ENCODE results near the gene CYSRT1.

Gene CYSRT1

DNA sequence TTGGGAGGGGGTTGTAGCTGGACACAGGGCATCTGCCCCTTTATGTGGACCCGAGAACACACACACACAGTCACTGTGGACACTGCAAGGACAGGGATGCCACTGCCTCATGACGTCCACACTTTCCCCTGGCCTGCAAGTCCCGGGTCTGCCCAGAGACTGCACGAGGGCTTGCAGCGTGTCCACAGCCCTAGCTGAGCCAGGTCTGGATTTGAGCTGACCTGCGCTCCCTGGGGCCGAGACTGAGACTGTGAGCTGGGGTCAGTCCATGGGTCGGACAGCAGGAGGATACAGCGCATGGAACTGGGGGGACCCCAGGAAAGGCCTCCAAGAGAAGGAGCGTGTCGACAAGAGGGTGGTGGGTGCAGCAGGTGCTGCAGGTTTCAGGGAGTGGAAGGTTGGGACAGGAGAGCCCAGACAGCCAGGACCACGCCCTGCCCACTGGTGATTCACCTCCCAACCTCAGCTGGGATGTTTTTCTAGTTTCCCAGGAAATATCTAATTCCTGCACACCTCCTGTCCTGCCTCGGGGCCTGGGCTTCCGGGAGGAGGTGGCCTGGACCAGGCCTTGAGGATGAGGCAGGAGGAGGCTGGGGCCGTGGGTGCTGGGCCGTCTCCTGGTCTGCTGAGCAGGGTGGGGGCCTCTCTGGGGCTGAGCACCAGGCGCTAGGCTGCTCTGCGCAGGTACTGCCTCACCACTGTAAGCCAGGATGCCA, 1.5 kb downstream of the CYSRT1 start:
- no peak for DNase-seq (ENCODE audit: low read depth in 2 of 2)

DNA sequence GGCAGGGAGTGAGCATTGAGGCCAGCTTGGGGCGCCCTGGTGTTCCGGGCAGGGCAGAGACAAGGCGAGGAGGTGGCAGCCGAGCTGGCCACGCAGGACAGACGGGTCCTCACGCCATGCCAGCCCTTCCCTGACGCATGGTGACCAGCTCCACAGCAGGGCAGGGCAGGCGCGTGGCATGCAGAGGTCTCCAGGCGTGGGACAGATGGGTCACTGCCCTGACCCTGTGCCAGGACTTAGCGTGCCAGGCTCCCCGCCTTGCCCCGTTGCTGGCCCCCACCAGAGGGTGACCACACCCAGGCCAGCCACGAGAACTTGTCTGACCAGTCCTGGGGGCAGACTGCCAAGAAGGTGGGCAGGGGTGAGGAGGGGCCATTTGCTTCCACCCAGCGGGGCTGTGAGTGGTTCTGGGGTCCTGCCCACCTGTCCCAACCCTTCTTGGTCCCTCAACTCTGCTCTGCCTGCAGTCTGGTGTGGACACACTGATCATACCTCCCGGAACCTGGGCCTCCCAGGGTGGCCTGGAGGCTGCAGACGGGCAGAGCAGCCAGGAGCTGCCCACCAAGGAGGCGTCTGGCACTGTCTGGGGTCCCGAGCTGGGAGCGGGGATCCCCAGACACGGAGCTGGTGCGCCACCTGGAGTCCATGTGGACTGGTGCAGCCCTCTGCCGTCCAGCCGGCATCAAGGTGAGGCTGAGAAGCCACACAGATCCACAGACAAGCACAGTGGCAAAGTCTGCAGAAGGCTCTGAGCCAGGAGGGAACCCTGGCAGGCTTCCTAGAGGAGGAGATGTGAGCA, 2.3 kb downstream of the CYSRT1 start, which contains the start of gene RNF224:
Gene RNF224, plus strand, starts transcription at position 449 of the 799 bp plus-strand sequence. CDS start 834 bp downstream, outside the sequence.
- peak; percentile 48 to 80 for DNase-seq (ENCODE audit: low read depth in 2 of 2)

DNA sequence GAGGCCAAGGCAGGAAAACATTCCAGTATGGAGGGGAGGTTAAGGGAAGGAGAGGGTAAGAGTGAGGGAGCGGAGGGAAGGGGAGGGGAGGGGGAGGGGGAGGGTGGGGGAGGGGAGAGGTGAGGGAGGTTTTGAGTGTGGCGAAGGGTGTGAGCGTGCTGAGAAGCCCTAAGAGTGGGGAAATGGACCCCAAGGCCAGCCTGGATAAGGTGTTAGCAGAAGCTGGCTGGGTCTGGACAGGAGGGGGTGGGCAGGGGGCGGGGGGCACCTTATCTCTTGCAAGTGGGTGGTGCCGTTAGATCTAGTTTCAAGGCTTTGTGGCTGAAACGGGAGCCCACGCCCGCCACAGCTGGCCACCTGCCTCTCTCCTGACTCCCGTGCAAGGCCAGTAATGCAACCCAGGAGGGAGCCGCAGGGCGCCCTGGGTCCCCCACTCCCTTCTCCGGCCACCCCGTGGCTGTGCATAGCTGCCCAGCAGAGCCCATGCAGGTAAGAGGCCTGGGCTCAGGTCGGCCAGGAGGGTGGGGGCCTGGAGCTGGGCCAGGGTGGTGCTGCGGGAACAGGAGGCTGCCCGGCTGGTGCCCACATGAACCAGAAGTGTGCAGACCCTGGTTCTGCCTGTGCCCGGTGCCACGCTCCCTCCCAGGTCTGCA, 3.0 kb downstream of the CYSRT1 start:
- no peak for DNase-seq (ENCODE audit: low read depth in 2 of 2)

DNA sequence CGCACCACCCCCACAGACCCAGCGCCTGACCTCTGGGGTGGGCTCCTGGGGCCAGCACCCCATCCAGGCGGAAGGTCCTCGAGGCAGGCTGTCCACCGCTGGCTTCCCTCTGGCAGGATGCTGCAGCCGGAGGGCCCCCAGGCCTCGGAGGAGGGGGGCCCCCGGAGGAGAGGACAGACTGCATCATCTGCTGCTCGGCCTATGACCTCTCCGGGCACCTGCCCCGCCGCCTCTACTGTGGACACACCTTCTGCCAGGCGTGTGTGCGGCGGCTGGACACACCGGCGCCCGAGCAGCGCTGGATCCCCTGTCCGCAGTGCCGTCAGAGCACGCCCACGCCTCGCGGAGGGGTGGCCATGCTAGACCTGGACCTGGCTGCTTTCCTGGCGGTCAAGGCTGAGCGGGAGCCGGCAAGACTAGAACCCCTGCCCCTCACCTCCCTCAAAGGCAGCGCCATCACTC, 3.6 kb downstream of the CYSRT1 start:
- DNase-seq (ENCODE audit: low read depth in 2 of 2), result no peak

DNA sequence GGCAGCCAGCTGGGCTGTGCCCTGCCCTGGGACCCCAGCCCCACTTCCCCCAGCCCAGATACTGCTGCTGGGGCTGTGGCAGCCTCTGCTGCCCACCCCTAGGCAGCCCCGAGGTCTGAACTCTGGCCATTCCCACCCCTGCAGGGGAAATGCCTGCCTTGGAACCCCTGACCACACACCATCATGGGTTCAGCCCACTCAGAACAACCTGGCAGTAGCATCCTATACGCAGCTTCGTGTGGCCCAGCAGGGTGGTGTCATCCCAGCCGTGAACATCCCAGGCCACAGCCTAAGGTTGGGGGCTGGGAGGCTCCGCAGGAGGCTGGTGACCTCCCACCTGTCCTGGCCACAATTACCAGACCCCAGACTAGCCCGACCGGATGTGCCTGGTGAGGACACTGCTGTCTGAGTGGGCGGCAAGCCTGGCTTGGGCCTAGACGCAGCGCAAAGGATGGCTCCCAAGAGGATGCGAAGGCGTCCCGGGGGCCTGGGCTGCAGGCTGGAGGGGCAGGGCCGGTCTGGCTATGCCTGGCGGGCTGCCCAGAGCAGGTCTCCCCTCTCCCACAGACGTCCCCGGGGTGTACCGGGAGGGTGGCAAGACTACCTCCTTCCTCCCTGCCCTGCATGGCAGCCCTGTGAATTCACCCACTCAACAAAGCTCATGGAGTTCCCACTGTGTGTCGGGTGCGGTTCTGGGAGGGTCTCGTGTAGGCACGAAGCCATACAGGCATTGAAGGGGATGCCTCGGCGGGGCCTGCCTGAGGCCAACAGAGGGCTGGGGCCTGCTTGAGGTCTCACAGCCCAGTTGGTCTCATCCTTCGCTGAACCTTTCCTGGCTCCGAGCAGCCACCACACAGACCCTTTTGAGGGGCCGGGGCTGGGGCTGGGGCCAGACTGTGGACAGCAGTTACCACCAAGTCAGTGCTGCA, 4.3 kb downstream of the CYSRT1 start:
- no peak for DNase-seq (ENCODE audit: low read depth in 2 of 2)

DNA sequence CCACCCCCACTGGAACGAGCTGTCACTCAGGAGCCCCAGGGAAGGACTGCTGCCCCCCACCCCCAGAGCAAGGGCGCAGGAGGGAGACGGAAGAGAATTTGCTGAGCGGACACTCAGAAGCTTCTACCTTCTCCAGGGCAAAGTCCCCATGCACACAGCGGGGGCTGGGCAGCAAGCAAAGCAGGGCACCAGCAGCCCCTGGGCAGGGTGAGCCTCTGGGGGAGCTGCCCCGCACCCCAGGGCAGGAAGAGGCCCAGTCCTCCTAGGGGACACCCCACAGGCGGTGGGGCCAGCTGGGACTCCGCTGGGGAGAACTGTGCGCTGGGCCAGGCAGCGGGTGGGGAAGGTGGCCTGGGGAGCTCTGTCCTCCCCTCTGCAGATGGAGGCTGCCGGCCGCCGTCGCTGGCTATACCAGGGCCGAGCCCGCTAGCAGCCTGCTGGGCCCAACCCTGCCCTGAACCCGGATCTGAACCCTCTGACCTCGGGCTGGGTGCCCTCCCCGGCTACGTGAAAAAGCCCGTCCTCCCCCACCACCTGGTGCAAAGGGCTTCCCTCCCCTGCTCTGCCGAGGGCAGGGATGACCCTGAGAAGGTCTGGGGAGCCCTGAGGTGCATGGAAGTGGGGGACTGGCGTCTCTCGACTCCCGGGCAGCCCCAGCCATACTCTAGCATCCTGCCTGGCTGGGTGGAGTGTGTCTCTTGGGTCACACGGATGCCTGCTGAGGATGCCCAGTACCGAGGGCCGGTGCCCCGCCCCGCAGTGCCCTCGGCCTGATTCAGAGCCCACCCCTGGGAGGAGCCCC, 5.1 kb downstream of the CYSRT1 start:
- DNase-seq (ENCODE audit: low read depth in 2 of 2), result no peak

DNA sequence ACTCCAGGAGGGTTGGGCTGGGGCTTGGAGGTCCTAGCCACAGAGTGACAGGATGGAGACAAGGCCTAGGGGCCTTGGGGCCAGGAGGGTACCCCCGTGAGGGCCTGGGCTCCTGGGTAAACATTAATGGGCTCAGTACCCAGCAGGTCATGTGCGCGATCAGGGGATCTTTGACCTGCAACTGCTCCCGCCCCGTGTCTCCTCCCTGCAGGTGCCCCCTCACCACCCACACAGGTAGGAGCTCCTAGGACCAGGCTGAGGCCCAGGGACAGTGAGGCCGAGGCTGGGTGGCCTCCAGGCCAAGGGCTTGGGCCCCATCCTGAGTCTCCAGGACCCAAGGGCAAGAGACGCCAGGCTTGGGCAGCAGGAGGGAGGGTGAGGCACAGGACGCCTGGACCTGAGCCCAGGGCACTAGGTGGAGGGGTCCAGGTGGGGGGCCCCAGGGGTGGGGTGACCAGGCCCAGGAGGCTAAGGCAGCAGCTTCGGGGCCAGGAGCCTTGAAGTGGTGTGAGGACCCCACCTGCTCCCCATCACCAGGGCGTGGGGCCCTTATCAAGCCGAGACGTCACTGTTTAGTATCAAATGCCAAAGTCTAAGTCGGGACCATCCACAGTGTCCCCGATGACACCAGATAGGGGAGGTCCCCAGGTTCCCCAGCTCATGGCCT, 5.9 kb downstream of the CYSRT1 start, which contains the start of gene SLC34A3:
Gene SLC34A3, plus strand, starts transcription at position 197 of the 667 bp plus-strand sequence. CDS start 802 bp downstream, outside the sequence.
- no peak for DNase-seq (ENCODE audit: low read depth in 2 of 2)

DNA sequence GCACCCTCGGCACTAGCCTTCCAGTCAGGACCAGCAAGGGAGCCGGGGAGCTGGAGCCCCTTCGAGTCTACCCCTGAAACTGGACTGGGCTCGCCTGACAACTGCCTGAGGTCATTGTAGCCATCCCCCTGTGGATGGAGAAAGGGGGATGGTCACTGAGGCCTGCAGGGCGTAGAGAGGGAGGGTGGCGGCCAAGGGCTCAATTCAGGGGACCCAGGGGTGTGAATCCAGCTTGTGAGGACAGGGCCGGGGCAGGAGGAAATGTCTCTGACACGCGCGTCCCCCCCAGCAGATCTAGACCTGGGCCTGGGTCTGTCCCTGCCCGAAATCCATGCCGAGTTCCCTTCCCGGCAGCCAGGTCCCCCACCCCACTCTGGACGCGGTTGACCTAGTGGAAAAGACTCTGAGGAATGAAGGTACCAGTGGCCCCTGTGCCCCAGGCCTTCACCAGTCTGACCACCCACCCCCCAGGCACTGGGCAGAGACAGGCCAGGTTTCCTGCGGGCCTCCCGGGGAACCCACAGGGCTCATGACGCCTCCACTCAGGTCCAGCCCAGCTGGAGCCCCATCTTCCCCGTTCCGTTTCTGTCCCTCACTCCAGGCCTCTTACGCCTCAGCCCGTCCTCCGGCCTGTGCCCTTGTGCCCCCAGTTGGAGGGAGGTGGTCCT, 6.5 kb downstream of the CYSRT1 start:
- no peak for DNase-seq (ENCODE audit: low read depth in 2 of 2)

DNA sequence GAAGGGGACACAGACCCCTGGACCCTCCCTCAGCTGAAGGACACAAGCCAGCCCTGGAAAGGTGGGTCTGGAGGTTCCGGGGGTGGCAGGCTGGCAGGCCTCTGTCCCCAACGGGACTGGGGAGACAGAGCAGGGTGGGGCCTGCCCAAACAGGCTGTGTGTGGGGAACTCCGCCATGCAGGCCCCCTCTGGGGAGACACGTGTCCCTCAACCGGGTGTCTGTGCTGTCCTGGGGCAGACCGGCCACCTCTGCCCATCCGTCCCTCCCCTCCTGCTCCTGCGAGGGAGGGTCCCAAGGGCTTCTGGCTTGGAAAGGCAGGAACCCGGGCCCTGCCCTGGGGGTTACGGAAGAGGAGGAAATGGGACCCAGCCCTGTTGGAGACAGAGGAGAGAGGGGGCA, 7.1 kb downstream of the CYSRT1 start:
- DNase-seq (ENCODE audit: low read depth in 2 of 2), result no peak

DNA sequence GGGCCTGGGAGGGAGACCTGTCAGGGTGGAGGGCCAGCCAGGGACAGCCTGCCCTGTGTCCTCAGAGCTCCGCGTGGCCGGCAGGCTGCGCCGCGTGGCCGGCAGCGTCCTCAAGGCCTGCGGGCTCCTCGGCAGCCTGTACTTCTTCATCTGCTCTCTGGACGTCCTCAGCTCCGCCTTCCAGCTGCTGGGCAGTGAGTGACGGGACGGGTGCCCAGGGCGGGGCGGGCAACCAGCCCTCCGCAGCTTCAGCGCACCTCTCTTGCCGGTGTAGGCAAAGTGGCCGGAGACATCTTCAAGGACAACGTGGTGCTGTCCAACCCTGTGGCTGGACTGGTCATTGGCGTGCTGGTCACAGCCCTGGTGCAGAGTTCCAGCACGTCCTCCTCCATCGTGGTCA, 7.5 kb downstream of the CYSRT1 start:
- no peak for DNase-seq (ENCODE audit: low read depth in 2 of 2)

DNA sequence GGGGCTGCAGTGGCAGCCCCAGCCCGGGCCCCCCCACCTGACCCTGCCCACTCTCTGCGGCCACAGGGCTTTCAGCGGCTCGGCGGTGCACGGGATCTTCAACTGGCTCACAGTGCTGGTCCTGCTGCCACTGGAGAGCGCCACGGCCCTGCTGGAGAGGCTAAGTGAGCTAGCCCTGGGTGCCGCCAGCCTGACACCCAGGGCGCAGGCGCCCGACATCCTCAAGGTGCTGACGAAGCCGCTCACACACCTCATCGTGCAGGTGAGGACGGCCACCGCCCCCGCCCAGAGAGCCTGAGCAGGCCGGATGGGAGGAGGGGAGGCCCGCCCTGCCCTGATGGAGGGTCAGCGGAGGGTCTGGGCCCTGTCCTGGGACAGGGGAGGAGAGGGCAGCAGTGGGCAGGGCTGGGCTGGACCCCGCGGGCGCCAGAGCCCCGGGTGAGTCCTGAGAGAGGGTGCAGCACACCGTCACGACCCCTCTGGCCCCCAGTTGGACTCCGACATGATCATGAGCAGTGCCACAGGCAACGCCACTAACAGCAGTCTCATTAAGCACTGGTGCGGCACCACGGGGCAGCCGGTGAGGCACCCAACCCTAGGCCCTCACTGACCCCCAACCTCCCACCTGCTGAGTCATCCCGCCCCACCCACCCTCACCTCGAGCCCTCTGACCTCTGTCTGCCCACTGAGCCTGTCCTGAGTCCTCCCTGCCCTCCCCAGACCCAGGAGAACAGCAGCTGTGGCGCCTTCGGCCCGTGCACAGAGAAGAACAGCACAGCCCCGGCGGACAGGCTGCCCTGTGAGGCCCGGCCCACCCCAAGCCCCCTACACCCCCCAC, 8.4 kb downstream of the CYSRT1 start:
- DNase-seq (ENCODE audit: low read depth in 2 of 2), result no peak

DNA sequence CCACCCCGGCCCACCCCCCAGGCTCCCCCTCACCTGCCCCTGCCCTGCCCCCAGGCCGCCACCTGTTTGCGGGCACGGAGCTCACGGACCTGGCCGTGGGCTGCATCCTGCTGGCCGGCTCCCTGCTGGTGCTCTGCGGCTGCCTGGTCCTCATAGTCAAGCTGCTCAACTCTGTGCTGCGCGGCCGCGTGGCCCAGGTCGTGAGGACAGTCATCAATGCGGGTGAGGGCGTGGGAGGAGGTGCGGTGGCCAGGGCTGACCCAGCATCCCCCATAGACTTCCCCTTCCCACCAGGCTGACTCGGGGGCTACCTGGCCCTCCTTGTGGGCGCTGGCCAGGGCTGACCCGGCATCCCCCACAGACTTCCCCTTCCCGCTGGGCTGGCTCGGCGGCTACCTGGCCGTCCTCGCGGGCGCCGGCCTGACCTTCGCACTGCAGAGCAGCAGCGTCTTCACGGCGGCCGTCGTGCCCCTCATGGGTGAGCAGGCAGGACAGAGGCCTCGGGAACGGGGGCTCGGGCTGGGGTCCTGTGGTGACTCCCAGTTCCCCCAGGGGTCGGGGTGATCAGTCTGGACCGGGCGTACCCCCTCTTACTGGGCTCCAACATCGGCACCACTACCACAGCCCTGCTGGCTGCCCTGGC, 9.2 kb downstream of the CYSRT1 start:
- no peak for DNase-seq (ENCODE audit: low read depth in 2 of 2)

DNA sequence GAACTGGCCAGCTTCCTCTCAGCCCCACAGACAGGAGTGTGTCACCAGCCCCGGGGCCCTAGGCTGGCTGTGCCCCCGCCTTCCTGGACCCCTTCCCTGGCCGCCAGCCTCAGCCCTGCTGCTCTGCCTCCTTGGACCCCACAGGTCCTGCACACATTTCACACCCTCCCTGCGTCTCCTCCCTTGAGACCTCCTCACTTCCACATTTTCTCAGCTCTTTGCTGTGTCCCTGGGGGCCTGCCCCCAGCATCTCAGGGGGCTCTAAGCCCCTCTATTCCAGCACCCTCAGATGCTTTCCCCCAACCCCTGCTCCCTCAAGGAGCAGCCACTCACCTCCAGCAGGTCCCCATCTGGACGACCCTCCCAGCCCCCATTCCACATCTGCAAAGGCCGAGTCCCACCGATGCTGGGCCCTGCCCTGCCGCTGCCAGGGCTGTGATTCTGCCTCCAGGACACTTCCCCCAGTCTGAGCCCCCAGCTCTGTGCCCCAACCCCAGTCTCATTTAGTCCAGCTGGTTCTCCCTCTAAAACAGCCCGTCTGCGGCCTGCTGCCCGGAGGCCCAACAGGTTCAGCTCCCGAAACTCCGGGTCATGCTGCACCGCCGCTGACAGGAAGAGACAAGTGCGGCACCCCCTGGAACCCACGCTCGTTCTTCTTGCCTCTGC, 9.9 kb downstream of the CYSRT1 start:
- no peak for DNase-seq (ENCODE audit: low read depth in 2 of 2)

DNA sequence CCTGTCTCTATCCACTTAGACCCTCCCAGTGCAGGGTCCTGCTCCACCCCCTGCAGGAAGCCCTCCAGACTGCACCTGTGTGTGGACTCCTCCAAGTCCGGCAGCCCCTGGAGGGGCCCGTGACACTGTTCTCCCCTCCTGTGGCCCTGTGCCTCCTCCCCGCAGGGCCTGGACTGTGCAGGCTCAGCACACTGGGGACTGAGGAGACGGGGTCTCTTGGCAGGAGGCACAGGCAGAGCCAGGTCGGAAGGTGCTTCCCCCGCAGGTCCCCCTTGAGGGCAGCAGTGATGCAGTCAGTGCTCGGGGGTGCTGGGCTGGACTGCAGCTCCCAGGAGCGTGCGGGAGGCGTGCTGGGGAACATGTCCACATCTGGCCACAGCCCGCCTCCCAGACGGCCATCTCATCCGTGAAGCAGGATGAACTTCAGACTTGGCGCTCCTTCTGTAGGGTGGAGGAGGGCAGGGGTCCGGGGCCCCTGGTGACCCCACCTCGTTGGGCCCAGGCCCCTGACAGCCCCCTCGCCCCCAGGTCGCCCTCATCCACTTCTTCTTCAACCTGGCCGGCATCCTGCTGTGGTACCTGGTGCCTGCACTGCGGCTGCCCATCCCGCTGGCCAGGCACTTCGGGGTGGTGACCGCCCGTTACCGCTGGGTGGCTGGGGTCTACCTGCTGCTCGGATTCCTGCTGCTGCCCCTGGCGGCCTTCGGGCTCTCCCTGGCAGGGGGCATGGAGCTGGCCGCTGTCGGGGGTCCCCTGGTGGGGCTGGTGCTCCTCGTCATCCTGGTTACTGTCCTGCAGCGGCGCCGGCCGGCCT, 10.7 kb downstream of the CYSRT1 start:
- DNase-seq (ENCODE audit: low read depth in 2 of 2), result no peak

DNA sequence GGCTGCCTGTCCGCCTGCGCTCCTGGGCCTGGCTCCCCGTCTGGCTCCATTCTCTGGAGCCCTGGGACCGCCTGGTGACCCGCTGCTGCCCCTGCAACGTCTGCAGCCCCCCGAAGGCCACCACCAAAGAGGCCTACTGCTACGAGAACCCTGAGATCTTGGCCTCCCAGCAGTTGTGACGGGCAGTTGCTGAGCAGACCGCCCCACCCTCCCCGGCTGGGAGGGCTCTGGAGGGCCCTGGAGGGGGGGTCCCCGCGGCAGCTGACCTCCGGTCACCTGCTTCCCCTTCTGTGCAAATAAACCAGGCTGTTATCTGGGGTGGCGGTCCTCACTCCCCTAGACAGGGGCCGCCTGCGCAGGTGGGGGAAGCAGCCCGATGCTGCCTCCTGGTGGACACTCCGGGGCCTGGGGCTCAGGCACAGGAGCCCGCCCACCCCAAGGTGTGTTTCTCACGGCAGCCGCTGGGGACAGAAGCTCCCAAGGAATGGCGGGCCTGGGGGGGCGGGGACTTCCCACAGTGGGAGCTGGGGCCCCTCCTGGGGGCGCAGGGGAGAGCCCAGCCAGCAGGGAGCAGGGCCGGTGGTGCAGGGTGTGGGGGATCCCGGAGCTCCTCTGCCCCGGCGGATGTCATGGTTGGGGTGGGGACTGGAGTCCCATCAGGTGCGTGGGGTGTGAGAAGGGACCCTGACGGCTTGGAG, 11.4 kb downstream of the CYSRT1 start:
- DNase-seq (ENCODE audit: low read depth in 2 of 2), result peak; percentile 79 to 93

DNA sequence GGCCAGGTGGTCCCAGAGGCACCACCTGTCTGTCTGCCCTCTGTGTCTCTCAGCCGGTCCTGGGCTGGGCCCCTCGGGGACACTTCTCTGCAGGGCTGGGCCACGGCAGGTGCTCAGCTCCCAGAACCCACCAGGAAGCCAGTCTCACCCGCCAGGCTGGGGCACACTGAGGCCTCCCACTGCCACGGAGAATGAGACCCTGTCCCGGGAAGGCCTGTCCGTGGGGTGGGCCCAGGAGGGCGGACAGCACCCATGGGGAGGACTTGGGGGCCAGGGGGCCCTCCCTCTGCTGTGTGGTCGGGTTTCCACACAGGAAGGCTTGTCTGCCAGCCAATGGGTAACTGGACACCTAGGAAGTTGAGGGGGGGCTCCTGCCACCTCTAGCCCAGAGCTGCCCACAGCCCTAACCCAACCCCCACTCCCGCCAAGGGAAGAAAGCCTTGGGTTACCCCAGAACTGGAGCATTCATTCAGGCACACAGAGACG, 12.0 kb downstream of the CYSRT1 start:
- no peak for DNase-seq (ENCODE audit: low read depth in 2 of 2)

Measured in stimulated activated CD4-positive, alpha-beta T cell treated with anti-CD3 and anti-CD28 coated beads, Interleukin-12 subunit alpha, Interleukin-12 subunit beta, amount 100 ng/mL, for 24 hours (primary cell).